B cell (primary cell): Measurements from ENCODE around the gene NEUROD2.

Source experiments
- EZH2 ChIP-seq: IDR thresholded peaks from 2 replicates; pipeline ENCODE4 v1.6.1; 2012; ENCODE audit warnings: borderline replicate concordance, low read depth, mild to moderate bottlenecking, moderate library complexity, low read length; ENCODE audit not compliant: insufficient read depth, poor library complexity, severe bottlenecking
- TF ChIP-seq, protein P1 (sequence below): fragments of 200-600 bp; IDR thresholded peaks from one replicate; pipeline ENCODE4 v1.8.0; 2022; ENCODE audit warnings: antibody characterized with exemption, mild to moderate bottlenecking

DNA sequence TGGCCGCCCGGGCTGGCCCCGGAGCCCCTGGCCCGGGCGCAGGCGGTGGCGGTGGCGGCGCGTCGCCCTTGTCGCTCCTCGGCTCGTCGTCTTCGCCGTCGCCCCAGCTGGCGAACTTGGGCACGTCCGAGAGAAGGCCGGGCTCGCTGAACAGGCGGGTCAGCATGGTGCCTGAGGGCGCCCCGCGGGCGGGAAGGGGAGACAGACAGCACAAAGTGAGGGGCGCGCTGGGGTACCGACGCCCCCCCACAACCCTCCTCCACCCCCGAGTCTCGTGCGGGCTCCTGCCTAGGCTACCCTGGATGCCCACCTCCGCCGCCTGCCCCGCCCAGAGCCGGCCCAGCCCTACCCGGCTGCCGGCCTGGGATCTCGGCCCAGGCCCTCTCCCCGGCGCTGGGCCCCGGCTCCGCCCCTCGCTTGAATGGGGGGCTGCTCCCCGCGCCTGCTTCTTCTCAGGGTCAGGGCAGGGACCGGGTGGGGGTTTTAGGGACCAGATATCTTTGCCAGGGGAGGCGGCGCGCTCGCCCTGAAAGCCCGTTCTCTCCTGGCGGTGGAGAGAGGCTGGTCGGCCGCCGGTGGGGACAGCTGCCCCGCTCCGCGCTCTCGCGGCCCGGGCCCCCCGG lies 1.2 kb downstream of the NEUROD2 start:
- TF ChIP-seq, protein P1, sequence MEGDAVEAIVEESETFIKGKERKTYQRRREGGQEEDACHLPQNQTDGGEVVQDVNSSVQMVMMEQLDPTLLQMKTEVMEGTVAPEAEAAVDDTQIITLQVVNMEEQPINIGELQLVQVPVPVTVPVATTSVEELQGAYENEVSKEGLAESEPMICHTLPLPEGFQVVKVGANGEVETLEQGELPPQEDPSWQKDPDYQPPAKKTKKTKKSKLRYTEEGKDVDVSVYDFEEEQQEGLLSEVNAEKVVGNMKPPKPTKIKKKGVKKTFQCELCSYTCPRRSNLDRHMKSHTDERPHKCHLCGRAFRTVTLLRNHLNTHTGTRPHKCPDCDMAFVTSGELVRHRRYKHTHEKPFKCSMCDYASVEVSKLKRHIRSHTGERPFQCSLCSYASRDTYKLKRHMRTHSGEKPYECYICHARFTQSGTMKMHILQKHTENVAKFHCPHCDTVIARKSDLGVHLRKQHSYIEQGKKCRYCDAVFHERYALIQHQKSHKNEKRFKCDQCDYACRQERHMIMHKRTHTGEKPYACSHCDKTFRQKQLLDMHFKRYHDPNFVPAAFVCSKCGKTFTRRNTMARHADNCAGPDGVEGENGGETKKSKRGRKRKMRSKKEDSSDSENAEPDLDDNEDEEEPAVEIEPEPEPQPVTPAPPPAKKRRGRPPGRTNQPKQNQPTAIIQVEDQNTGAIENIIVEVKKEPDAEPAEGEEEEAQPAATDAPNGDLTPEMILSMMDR: no peak
- TF ChIP-seq EZH2: no peak
